GM23338 (cell line): ENCODE data around the gene EHD4. TPM values are rescaled to one million over a fixed set of nuclear protein-coding genes. Genes with fewer than 3 reads are reported as not detected.

ENCODE experiments used
- ATAC-seq: fragments of 200-7000 bp; cut with Tn5 transposase; 3 replicates; pipeline ENCODE4 v1.9.1; 2020
- DNase-seq: peaks from one replicate; pipeline ENCODE4 v3.0.0-alpha.2; 2015; ENCODE audit warnings: low spot score
- H2AFZ ChIP-seq: fragments of 200-600 bp; sonication (generic); 2 replicates; pipeline ENCODE4 v1.8.0; 2016; ENCODE audit warnings: antibody characterized with exemption, mild to moderate bottlenecking, moderate library complexity
- H3F3A ChIP-seq: fragments of 200-600 bp; sonication (generic); replicated peaks from 2 replicates; pipeline ENCODE4 v1.8.0; 2017; ENCODE audit warnings: antibody characterized with exemption, mixed run types, low read depth
- H3K27ac ChIP-seq: fragments of 200-600 bp; sonication (generic); 2 replicates; pipeline ENCODE4 v1.6.1; 2016; ENCODE audit warnings: low read depth
- H3K27me3 ChIP-seq: fragments of 200-600 bp; sonication (generic); 2 replicates; pipeline ENCODE4 v1.8.0; 2016; ENCODE audit warnings: mild to moderate bottlenecking, mixed run types, moderate library complexity; ENCODE audit not compliant: insufficient read depth
- H3K36me3 ChIP-seq: fragments of 200-600 bp; sonication (generic); 2 replicates; pipeline ENCODE4 v1.8.0; 2016; ENCODE audit warnings: mild to moderate bottlenecking; ENCODE audit not compliant: insufficient read depth
- H3K4me1 ChIP-seq: fragments of 200-600 bp; sonication (generic); 2 replicates; pipeline ENCODE4 v1.8.0; 2016; ENCODE audit warnings: mild to moderate bottlenecking, moderate library complexity; ENCODE audit not compliant: insufficient read depth
- H3K4me2 ChIP-seq: fragments of 200-600 bp; sonication (generic); 2 replicates; pipeline ENCODE4 v1.7.1; 2017; ENCODE audit warnings: mixed run types
- H3K4me3 ChIP-seq: fragments of 200-600 bp; sonication (generic); 2 replicates; pipeline ENCODE4 v1.6.1; 2016; ENCODE audit warnings: mixed run types
- H3K79me2 ChIP-seq: fragments of 200-600 bp; sonication (generic); replicated peaks from 2 replicates; pipeline ENCODE4 v1.8.0; 2017; ENCODE audit warnings: mild to moderate bottlenecking; ENCODE audit not compliant: insufficient read depth
- H3K9me2 ChIP-seq: fragments of 200-600 bp; sonication (generic); 2 replicates; pipeline ENCODE4 v1.8.0; 2017; ENCODE audit not compliant: insufficient read depth
- H4K20me1 ChIP-seq: fragments of 200-600 bp; sonication (generic); replicated peaks from 2 replicates; pipeline ENCODE4 v1.8.0; 2017; ENCODE audit warnings: mild to moderate bottlenecking; ENCODE audit not compliant: insufficient read depth
- H3K27ac Mint-ChIP-seq: 2 replicates; pipeline ENCODE4 v1.8.0; 2020; ENCODE audit warnings: inconsistent platforms, mild to moderate bottlenecking, moderate library complexity, mixed read lengths
- H3K27me3 Mint-ChIP-seq: 3 replicates; pipeline ENCODE4 v1.8.0; 2022; ENCODE audit warnings: low read depth, mild to moderate bottlenecking, moderate library complexity, mixed read lengths, inconsistent platforms; ENCODE audit not compliant: insufficient read depth, poor library complexity
- H3K36me3 Mint-ChIP-seq: 3 replicates; pipeline ENCODE4 v1.8.0; 2021; ENCODE audit warnings: low read depth, mild to moderate bottlenecking, inconsistent platforms, moderate library complexity, mixed read lengths
- H3K4me1 Mint-ChIP-seq: 3 replicates; pipeline ENCODE4 v1.8.0; 2020; ENCODE audit warnings: mild to moderate bottlenecking, inconsistent platforms, mixed read lengths
- H3K4me3 Mint-ChIP-seq: 3 replicates; pipeline ENCODE4 v1.8.0; 2021; ENCODE audit warnings: moderate library complexity, mild to moderate bottlenecking, inconsistent platforms, mixed read lengths
- H3K9me3 Mint-ChIP-seq: 3 replicates; pipeline ENCODE4 v1.8.0; 2020; ENCODE audit warnings: moderate library complexity, mild to moderate bottlenecking, inconsistent platforms, mixed read lengths
- CREB1 ChIP-seq: fragments of 250-450 bp; sonication (Bioruptor Pico); IDR thresholded peaks from 2 replicates; pipeline ENCODE4 v1.5.0; 2020; ENCODE audit warnings: low read depth, mild to moderate bottlenecking, moderate library complexity
- ETS1 ChIP-seq: IDR thresholded peaks from 2 replicates; pipeline ENCODE4 v1.6.1; 2016; ENCODE audit warnings: antibody characterized with exemption
- EZH2 ChIP-seq: fragments of 200-600 bp; sonication (generic); IDR thresholded peaks from one replicate; pipeline ENCODE4 v1.8.0; 2017; ENCODE audit warnings: antibody characterized with exemption, mild to moderate bottlenecking, low read depth; ENCODE audit not compliant: unreplicated experiment
- EZH2phosphoT487 ChIP-seq: fragments of 200-600 bp; sonication (generic); IDR thresholded peaks from one replicate; pipeline ENCODE4 v1.8.1; 2018; ENCODE audit warnings: antibody characterized with exemption; ENCODE audit not compliant: unreplicated experiment
- JUNB ChIP-seq: IDR thresholded peaks from one replicate; pipeline ENCODE4 v1.6.1; 2016; ENCODE audit warnings: antibody characterized with exemption; ENCODE audit not compliant: unreplicated experiment
- POLR2AphosphoS5 ChIP-seq: IDR thresholded peaks from 2 replicates; pipeline ENCODE4 v1.6.1; 2016; ENCODE audit warnings: antibody characterized with exemption, low read depth
- STAT1 ChIP-seq: IDR thresholded peaks from one replicate; pipeline ENCODE4 v1.6.1; 2016; ENCODE audit warnings: antibody characterized with exemption; ENCODE audit not compliant: unreplicated experiment
- ZNF114 ChIP-seq: fragments of 250-450 bp; sonication (Bioruptor Pico); IDR thresholded peaks from 2 replicates; pipeline ENCODE4 v1.5.0; 2020; ENCODE audit warnings: mild to moderate bottlenecking, moderate library complexity
- ZNF331 ChIP-seq: fragments of 250-450 bp; sonication (Bioruptor Pico); IDR thresholded peaks from 2 replicates; pipeline ENCODE4 v1.5.0; 2020; ENCODE audit warnings: low read depth, mild to moderate bottlenecking, moderate library complexity
- polyA plus RNA-seq: library from polyadenylated mRNA; unstranded; fragments of >200 nt; fragmentation: Nextera tagmentation; extraction: Ambion mirVana; gene quantifications from 2 replicates; pipeline ENCODE4 v1.2.1, GENCODE V29; 2016
- total RNA-seq: library from RNA; depleted of rRNA; stranded (reverse); fragments of >200 nt; shearing (Covaris generic); gene quantifications from 2 replicates; pipeline ENCODE4 v1.2.3, GENCODE V29; 2014
- TF ChIP-seq, protein P1 (sequence below): IDR thresholded peaks from one replicate; pipeline ENCODE4 v1.6.1; 2018; ENCODE audit warnings: antibody characterized with exemption; ENCODE audit not compliant: unreplicated experiment
- TF ChIP-seq, protein P2 (sequence below), 2 experiments: fragments of 200-600 bp in 1 of 2; sonication (generic) in 1 of 2; conservative IDR thresholded peaks; 2 replicates each; pipeline versions ENCODE4 v1.5.1 to v1.6.1; 2016 to 2017; ENCODE audit warnings: antibody characterized with exemption in 2 of 2, low read depth in 2 of 2, mild to moderate bottlenecking in 2 of 2, moderate library complexity in 1 of 2

EHD4 gene
- total and polyA plus RNA-seq, 2 experiments from 2014 or later, result 13.0 to 31.0 TPM

- Histone ChIP-seq H3K4me1 (no peaks in the 10 kb centered on the region), H2AFZ (no peak overlapping the region), H3K27me3 (no peaks in the 10 kb centered on the region), H3F3A (no peaks in the 10 kb centered on the region), H3K4me3 (no peak overlapping the region), H3K4me2 (no peak overlapping the region), H3K9me2 (0 out of 2 replicates have a peak, but pooled peaks cover 4% of the 10 kb centered on the region), H3K27ac (no peak overlapping the region), H3K36me3 (no peaks in the 10 kb centered on the region), H4K20me1 (no peaks in the 10 kb centered on the region; the same call in 1 of the 2 replicates), H3K79me2 (no peaks in the 10 kb centered on the region)
- no peak for TF ChIP-seq EZH2phosphoT487
- no peak for TF ChIP-seq ETS1
- no peak for TF ChIP-seq EZH2
- no peak for TF ChIP-seq ZNF114 (CRISPR knock-in tag)
- no peak for TF ChIP-seq JUNB
- no peak for TF ChIP-seq ZNF331 (CRISPR knock-in tag)
- no peak for TF ChIP-seq POLR2AphosphoS5
- TF ChIP-seq CREB1, result no peak
- TF ChIP-seq, protein P1, sequence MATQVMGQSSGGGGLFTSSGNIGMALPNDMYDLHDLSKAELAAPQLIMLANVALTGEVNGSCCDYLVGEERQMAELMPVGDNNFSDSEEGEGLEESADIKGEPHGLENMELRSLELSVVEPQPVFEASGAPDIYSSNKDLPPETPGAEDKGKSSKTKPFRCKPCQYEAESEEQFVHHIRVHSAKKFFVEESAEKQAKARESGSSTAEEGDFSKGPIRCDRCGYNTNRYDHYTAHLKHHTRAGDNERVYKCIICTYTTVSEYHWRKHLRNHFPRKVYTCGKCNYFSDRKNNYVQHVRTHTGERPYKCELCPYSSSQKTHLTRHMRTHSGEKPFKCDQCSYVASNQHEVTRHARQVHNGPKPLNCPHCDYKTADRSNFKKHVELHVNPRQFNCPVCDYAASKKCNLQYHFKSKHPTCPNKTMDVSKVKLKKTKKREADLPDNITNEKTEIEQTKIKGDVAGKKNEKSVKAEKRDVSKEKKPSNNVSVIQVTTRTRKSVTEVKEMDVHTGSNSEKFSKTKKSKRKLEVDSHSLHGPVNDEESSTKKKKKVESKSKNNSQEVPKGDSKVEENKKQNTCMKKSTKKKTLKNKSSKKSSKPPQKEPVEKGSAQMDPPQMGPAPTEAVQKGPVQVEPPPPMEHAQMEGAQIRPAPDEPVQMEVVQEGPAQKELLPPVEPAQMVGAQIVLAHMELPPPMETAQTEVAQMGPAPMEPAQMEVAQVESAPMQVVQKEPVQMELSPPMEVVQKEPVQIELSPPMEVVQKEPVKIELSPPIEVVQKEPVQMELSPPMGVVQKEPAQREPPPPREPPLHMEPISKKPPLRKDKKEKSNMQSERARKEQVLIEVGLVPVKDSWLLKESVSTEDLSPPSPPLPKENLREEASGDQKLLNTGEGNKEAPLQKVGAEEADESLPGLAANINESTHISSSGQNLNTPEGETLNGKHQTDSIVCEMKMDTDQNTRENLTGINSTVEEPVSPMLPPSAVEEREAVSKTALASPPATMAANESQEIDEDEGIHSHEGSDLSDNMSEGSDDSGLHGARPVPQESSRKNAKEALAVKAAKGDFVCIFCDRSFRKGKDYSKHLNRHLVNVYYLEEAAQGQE, result no peak
- Mint-ChIP-seq H3K4me1 (peaks cover 6% of the 10 kb centered on the region; the same call in 2 of the 3 replicates), H3K27me3 (peaks cover 9% of the 10 kb centered on the region), H3K4me3 (no peak overlapping the region), H3K27ac (no peak overlapping the region), H3K9me3 (no peaks in the 10 kb centered on the region; the same call in 2 of the 3 replicates), H3K36me3 (no peaks in the 10 kb centered on the region)
- DNase-seq (no peak), ATAC-seq (no peak)
Measured at GRCh38 chr15:42009474-42009873, 37.1 kb upstream of the EHD4 start.

GRCh38 chr15:42009022-42009421 is 36.7 kb upstream of the EHD4 start:
- Mint-ChIP-seq H3K36me3 (no peaks in the 10 kb centered on the region), H3K4me1 (peaks cover 6% of the 10 kb centered on the region; the same call in 2 of the 3 replicates), H3K27ac (no peak overlapping the region), H3K9me3 (no peaks in the 10 kb centered on the region; the same call in 2 of the 3 replicates), H3K4me3 (no peak overlapping the region), H3K27me3 (peaks cover 10% of the 10 kb centered on the region)
- Histone ChIP-seq H3F3A (no peaks in the 10 kb centered on the region), H3K79me2 (no peaks in the 10 kb centered on the region), H3K4me1 (no peaks in the 10 kb centered on the region), H3K9me2 (0 out of 2 replicates have a peak, but pooled peaks cover 4% of the 10 kb centered on the region), H3K4me2 (no peak overlapping the region), H3K27me3 (no peaks in the 10 kb centered on the region), H3K27ac (no peak overlapping the region), H3K36me3 (no peaks in the 10 kb centered on the region), H4K20me1 (no peaks in the 10 kb centered on the region; the same call in 1 of the 2 replicates), H3K4me3 (no peak overlapping the region), H2AFZ (no peak overlapping the region)
- ATAC-seq (no peak), DNase-seq (no peak)
- no peak for TF ChIP-seq CREB1
- no peak for TF ChIP-seq ZNF114 (CRISPR knock-in tag)
- TF ChIP-seq EZH2phosphoT487, result no peak
- TF ChIP-seq ETS1, result no peak
- TF ChIP-seq POLR2AphosphoS5, result no peak
- TF ChIP-seq, protein P2, sequence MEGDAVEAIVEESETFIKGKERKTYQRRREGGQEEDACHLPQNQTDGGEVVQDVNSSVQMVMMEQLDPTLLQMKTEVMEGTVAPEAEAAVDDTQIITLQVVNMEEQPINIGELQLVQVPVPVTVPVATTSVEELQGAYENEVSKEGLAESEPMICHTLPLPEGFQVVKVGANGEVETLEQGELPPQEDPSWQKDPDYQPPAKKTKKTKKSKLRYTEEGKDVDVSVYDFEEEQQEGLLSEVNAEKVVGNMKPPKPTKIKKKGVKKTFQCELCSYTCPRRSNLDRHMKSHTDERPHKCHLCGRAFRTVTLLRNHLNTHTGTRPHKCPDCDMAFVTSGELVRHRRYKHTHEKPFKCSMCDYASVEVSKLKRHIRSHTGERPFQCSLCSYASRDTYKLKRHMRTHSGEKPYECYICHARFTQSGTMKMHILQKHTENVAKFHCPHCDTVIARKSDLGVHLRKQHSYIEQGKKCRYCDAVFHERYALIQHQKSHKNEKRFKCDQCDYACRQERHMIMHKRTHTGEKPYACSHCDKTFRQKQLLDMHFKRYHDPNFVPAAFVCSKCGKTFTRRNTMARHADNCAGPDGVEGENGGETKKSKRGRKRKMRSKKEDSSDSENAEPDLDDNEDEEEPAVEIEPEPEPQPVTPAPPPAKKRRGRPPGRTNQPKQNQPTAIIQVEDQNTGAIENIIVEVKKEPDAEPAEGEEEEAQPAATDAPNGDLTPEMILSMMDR (conservative IDR thresholded peaks at IDR 0.05; ENCODE audit: low read depth in 2 of 2), result no peak
- no peak for TF ChIP-seq STAT1
- TF ChIP-seq JUNB, result no peak
- no peak for TF ChIP-seq EZH2
